Smooth muscle cell (in vitro differentiated cells): ENCODE results near the gene SEMA4G. TPM values are rescaled to one million over a fixed set of nuclear protein-coding genes. Genes with fewer than 3 reads are reported as not detected.

Experiments used
- DNase-seq: peaks from one replicate; lab custom pipeline; 2025; ENCODE audit not compliant: unreplicated experiment; lab: John Stamatoyannopoulos, UW
- H2AFZ ChIP-seq: fragments of 200-600 bp; sonication (generic); 2 replicates; pipeline ENCODE4 v1.6.0; 2016; ENCODE audit warnings: antibody characterized with exemption, low read depth, mild to moderate bottlenecking
- H3F3A ChIP-seq: fragments of 200-600 bp; sonication (generic); 2 replicates; pipeline ENCODE4 v1.6.0; 2017; ENCODE audit warnings: antibody characterized with exemption, low read depth
- H3K27ac ChIP-seq: fragments of 200-600 bp; sonication (generic); 2 replicates; pipeline ENCODE4 v1.5.1; 2016; ENCODE audit warnings: low read depth, mild to moderate bottlenecking
- H3K27me3 ChIP-seq: fragments of 200-600 bp; sonication (generic); 2 replicates; pipeline ENCODE4 v1.6.1; 2016; ENCODE audit warnings: low read depth, mild to moderate bottlenecking
- H3K36me3 ChIP-seq: fragments of 200-600 bp; sonication (generic); 2 replicates; pipeline ENCODE4 v1.5.1; 2016; ENCODE audit warnings: low read depth
- H3K4me1 ChIP-seq: fragments of 200-600 bp; sonication (generic); 2 replicates; pipeline ENCODE4 v1.5.1; 2016; ENCODE audit warnings: low read depth
- H3K4me2 ChIP-seq: fragments of 200-600 bp; sonication (generic); 2 replicates; pipeline ENCODE4 v1.6.0; 2016; ENCODE audit warnings: mild to moderate bottlenecking
- H3K4me3 ChIP-seq: fragments of 200-600 bp; sonication (generic); 2 replicates; pipeline ENCODE4 v1.5.1; 2016; ENCODE audit warnings: mild to moderate bottlenecking
- H3K79me2 ChIP-seq: fragments of 200-600 bp; sonication (generic); 2 replicates; pipeline ENCODE4 v1.6.0; 2016; ENCODE audit warnings: low read depth, mild to moderate bottlenecking
- H3K9ac ChIP-seq: fragments of 200-600 bp; sonication (generic); 2 replicates; pipeline ENCODE4 v1.6.0; 2016; ENCODE audit warnings: low read depth
- H3K9me3 ChIP-seq: fragments of 200-600 bp; sonication (generic); replicated peaks from 2 replicates; pipeline ENCODE4 v1.5.1; 2016; ENCODE audit warnings: low read depth
- H4K20me1 ChIP-seq: fragments of 200-600 bp; sonication (generic); 2 replicates; pipeline ENCODE4 v1.6.0; 2016; ENCODE audit warnings: low read depth
- WGBS: methylation state at CpG from one replicate; pipeline ENCODE4 v1.1.7; 2016; ENCODE audit warnings: low lambda C conversion rate; 5-methylcytosine and 5-hydroxymethylcytosine counted together
- polyA plus RNA-seq: library from polyadenylated mRNA; unstranded; fragments of >200 nt; fragmentation: Nextera tagmentation; extraction: Ambion mirVana; gene quantifications from 2 replicates; pipeline ENCODE4 v1.2.1, GENCODE V29; 2016
- total RNA-seq: library from RNA; depleted of rRNA; stranded (reverse); fragments of >200 nt; gene quantifications from 2 replicates; pipeline ENCODE4 v1.2.3, GENCODE V29; 2014
- TF ChIP-seq, protein P1 (sequence below): fragments of 200-600 bp; sonication (generic); IDR thresholded peaks from 2 replicates; pipeline ENCODE4 v1.5.1; 2017; ENCODE audit warnings: borderline replicate concordance, mild to moderate bottlenecking, antibody characterized with exemption; ENCODE audit not compliant: insufficient read depth, poor library complexity, severe bottlenecking

Gene SEMA4G
- total and polyA plus RNA-seq, 2 experiments from 2014 or later = 4.2 to 7.1 TPM

DNA sequence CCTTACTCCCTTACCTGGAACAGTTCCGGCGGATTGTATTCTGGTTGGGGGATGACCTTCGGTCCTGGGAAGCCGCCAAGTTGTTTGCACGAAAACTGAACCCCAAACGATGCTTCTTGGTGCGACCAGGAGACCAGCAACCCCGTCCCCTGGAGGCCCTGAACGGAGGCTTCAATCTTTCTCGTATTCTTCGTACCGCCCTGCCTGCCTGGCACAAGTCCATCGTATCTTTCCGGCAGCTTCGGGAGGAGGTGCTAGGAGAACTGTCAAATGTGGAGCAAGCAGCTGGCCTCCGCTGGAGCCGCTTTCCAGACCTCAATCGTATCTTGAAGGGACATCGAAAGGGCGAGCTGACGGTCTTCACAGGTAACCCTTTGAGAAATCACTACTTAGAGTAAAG, 19.8 kb downstream of the SEMA4G start:
- Histone ChIP-seq H2AFZ (no peak overlapping the region), H3K4me3 (no peak overlapping the region), H3K4me2 (no peak overlapping the region), H3K27ac (no peak overlapping the region), H3K79me2 (peaks cover 29% of the 10 kb centered on the region), H3K9ac (no peak overlapping the region), H3K27me3 (no peaks in the 10 kb centered on the region), H3K36me3 (no peaks in the 10 kb centered on the region), H3F3A (peaks cover 4% of the 10 kb centered on the region), H3K9me3 (no peaks in the 10 kb centered on the region), H4K20me1 (no peaks in the 10 kb centered on the region), H3K4me1 (peaks cover 9% of the 10 kb centered on the region)
- 97% methylated on average over 21 of the region's 21 CpGs for WGBS
- DNase-seq = no peak
- TF ChIP-seq, protein P1, sequence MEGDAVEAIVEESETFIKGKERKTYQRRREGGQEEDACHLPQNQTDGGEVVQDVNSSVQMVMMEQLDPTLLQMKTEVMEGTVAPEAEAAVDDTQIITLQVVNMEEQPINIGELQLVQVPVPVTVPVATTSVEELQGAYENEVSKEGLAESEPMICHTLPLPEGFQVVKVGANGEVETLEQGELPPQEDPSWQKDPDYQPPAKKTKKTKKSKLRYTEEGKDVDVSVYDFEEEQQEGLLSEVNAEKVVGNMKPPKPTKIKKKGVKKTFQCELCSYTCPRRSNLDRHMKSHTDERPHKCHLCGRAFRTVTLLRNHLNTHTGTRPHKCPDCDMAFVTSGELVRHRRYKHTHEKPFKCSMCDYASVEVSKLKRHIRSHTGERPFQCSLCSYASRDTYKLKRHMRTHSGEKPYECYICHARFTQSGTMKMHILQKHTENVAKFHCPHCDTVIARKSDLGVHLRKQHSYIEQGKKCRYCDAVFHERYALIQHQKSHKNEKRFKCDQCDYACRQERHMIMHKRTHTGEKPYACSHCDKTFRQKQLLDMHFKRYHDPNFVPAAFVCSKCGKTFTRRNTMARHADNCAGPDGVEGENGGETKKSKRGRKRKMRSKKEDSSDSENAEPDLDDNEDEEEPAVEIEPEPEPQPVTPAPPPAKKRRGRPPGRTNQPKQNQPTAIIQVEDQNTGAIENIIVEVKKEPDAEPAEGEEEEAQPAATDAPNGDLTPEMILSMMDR = no peak

DNA sequence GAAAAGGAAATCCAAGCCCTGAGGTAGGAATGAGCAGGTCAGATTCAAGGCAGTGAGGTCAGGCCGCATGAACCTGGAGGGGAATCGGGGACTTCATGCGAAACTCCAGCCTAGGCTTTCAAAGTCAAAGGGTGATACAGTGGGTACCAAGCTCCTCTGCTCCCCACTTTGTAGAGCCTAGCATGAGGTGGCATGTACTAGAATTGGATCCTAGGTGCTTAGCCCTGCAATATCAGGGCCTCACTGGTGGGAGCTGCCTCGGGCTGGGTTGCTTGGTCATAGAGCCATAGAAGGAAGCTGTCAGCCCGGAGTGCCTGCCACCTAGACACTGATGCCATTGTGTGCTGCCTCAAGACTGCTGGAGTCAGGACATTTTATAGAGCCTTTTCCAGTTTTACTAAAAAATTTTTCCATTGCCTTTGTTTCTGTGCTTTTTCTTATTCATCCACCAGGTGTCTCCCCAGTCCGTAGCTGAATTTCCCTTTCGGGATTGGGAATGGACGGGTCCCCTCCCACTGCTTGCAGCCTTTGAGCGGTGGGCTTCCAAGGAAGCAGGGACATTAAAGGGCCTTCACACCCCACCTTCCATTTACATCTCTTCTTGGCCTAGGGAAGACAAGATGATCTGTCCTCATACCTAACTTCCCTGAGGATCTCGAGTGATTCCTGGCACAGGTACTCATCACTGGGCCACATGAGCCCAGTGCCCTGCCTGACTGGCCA, 24.8 kb downstream of the SEMA4G start:
- no peak overlapping the region for H3K27ac ChIP-seq
- H3F3A ChIP-seq = peaks cover 28% of the 10 kb centered on the region
- DNase-seq = no peak
- H3K4me1 ChIP-seq = peaks cover 12% of the 10 kb centered on the region
- H3K9ac ChIP-seq = no peak overlapping the region
- no peak overlapping the region for H3K4me3 ChIP-seq
- no peak overlapping the region for H2AFZ ChIP-seq
- H3K4me2 ChIP-seq = no peak overlapping the region
- WGBS = 60% methylated on average over 10 of the region's 10 CpGs
- TF ChIP-seq, protein P1 = peak; percentile 64
- H3K36me3 ChIP-seq = no peaks in the 10 kb centered on the region
- no peaks in the 10 kb centered on the region for H3K9me3 ChIP-seq
- H3K27me3 ChIP-seq = no peaks in the 10 kb centered on the region
- H3K79me2 ChIP-seq = peaks cover 10% of the 10 kb centered on the region
- H4K20me1 ChIP-seq = no peaks in the 10 kb centered on the region

DNA sequence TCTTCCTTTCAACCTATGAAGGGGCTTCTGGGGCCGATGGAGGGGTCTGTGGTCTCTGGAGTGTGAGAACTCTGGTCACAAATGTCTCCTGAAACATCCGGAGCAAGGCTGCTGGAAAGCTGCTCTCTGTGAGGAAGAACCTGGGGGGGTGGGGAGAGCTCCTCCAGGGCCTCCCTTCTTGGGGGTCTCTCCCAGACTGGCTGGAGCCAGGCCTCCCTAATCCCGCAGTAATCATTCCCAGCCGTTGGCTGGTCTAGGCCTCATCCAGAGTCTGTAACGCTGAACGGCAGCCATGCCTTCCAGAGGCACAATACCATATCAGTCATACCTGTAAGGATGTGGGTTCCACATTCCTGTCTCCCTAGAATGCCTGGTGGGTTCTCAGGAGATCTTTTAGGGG, 25.9 kb downstream of the SEMA4G start:
- DNase-seq = no peak
- Histone ChIP-seq H4K20me1 (no peaks in the 10 kb centered on the region), H3K79me2 (peaks cover 4% of the 10 kb centered on the region), H3K36me3 (no peaks in the 10 kb centered on the region), H3K4me3 (no peak overlapping the region), H3K27me3 (no peaks in the 10 kb centered on the region), H3K4me2 (no peak overlapping the region), H2AFZ (no peak overlapping the region), H3K27ac (peak overlapping the region; percentile 42), H3K9me3 (no peaks in the 10 kb centered on the region), H3K4me1 (peaks cover 12% of the 10 kb centered on the region), H3F3A (peaks cover 28% of the 10 kb centered on the region), H3K9ac (no peak overlapping the region)
- TF ChIP-seq, protein P1 = no peak
- 30% methylated on average over 5 of the region's 6 CpGs for WGBS
